Tibial nerve (tissue), 4 donors: ENCODE results near the gene SYNE4. TPM values are rescaled to one million over a fixed set of nuclear protein-coding genes. Genes with fewer than 3 reads are reported as not detected.

Experiments used
- DNase-seq, 2 donors: peaks; one replicate each; pipeline ENCODE4 v3.0.0-alpha.2; 2019; ENCODE audit warnings: low spot score in 2 of 2
- H3K27ac ChIP-seq, 4 donors: fragments of 200-600 bp; sonication (generic) in 3 of 4; one replicate each; pipeline ENCODE4 v1.5.1; 2017 to 2019; ENCODE audit warnings: mild to moderate bottlenecking in 1 of 4
- H3K27me3 ChIP-seq, 2 donors: fragments of 200-600 bp; sonication (generic) in 1 of 2; one replicate each; pipeline versions ENCODE4 v1.5.1 to v1.6.0; 2017 to 2019
- H3K36me3 ChIP-seq, 3 donors: fragments of 200-600 bp; sonication (generic); one replicate each; pipeline ENCODE4 v1.5.1; 2018 to 2019
- H3K4me1 ChIP-seq, 4 donors: fragments of 200-600 bp; sonication (generic) in 3 of 4; one replicate each; pipeline ENCODE4 v1.5.1; 2017 to 2019
- H3K4me3 ChIP-seq, 4 donors: fragments of 200-600 bp; sonication (generic) in 3 of 4; one replicate each; pipeline ENCODE4 v1.5.1; 2017 to 2019; ENCODE audit warnings: mild to moderate bottlenecking in 1 of 4, moderate library complexity in 1 of 4
- H3K9me3 ChIP-seq, 4 donors: fragments of 200-600 bp; sonication (generic) in 3 of 4; one replicate each; pipeline ENCODE4 v1.5.1; 2017 to 2019
- EP300 ChIP-seq, 2 donors: sonication (generic); formaldehyde crosslinking; IDR thresholded peaks; one replicate each; pipeline ENCODE4 v1.6.1; 2017; ENCODE audit warnings: antibody characterized with exemption in 2 of 2, mild to moderate bottlenecking in 1 of 2
- POLR2A ChIP-seq, 2 donors: fragments of 450-650 bp; IDR thresholded peaks; one replicate each; pipeline ENCODE4 v1.6.1; 2017; ENCODE audit warnings: antibody characterized with exemption in 2 of 2, mild to moderate bottlenecking in 2 of 2, moderate library complexity in 2 of 2
- WGBS, 2 donors: methylation state at CpG; one replicate each; pipeline ENCODE4 v1.1.5; 2018; 5-methylcytosine and 5-hydroxymethylcytosine counted together
- total RNA-seq, 4 donors: library from RNA; depleted of rRNA; stranded (reverse); fragments of >200 nt; gene quantifications; one replicate each; pipeline ENCODE4 v1.1.0, GENCODE V29; 2016
- TF ChIP-seq, protein P1 (sequence below), 5 experiments: fragments of 200-600 bp in 3 of 5; fragments of 450-650 bp in 2 of 5; sonication (generic) in 3 of 5; IDR thresholded peaks; one replicate each; pipeline ENCODE4 v1.5.1; 2016 to 2019; ENCODE audit warnings: antibody characterized with exemption in 5 of 5, mild to moderate bottlenecking in 3 of 5, moderate library complexity in 2 of 5

Gene SYNE4
- total RNA-seq, 4 donors from 2014 or later, result 0.21 to 2.1 (median 0.98) TPM; not detected in 1

DNA sequence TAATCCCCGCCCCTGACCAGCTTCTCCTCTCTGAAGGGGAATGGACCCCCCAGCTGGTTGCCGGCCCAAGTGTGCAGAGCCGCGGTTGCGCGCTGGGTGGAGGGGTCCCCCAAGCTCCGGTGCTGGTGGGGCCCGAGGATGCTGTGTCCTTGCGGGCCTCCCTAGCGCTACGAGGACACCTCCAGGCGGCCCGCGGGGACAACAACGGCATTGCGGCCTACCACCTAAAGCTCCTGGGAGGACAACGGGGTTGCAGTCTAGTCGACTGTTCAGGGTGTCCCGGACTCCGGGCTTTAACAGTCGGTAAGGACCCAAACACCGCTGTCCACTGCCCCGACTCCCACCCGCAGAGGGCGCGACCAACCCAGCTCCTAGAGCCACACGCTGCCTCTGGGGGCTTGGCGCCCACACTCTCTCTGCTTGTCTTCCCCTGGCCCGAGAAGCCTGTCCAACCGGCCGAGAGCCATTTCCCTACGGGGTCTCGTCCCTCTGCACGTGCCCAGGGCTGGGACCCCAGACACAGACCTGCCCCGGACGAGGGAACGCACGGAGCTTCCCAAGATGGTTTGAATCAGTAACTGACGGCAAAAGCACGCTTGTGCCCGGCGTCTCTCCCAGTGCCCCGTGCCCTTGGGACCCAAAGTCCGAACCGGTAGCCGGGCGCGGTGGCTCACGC is 14.6 kb downstream of the SYNE4 start:
- no peaks in the 10 kb centered on the region for H3K27me3 ChIP-seq
- H3K9me3 ChIP-seq, result no peaks in the 10 kb centered on the region
- H3K4me1 ChIP-seq, result peaks cover 0 to 39% (median 23%) of the 10 kb centered on the region in 4 donors
- peaks cover 0 to 21% (median 0%) of the 10 kb centered on the region in 3 donors for H3K36me3 ChIP-seq
- DNase-seq, result no peak
- peak overlapping the region in 3 of 4 donors; percentile 82 to 91 (median 89) for H3K27ac ChIP-seq
- TF ChIP-seq, protein P1, sequence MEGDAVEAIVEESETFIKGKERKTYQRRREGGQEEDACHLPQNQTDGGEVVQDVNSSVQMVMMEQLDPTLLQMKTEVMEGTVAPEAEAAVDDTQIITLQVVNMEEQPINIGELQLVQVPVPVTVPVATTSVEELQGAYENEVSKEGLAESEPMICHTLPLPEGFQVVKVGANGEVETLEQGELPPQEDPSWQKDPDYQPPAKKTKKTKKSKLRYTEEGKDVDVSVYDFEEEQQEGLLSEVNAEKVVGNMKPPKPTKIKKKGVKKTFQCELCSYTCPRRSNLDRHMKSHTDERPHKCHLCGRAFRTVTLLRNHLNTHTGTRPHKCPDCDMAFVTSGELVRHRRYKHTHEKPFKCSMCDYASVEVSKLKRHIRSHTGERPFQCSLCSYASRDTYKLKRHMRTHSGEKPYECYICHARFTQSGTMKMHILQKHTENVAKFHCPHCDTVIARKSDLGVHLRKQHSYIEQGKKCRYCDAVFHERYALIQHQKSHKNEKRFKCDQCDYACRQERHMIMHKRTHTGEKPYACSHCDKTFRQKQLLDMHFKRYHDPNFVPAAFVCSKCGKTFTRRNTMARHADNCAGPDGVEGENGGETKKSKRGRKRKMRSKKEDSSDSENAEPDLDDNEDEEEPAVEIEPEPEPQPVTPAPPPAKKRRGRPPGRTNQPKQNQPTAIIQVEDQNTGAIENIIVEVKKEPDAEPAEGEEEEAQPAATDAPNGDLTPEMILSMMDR (IDR thresholded peaks at IDR 0.05), result peak in 1 of 5 experiments; percentile 20
- no peak for TF ChIP-seq EP300 (IDR thresholded peaks at IDR 0.05)
- peak overlapping the region; percentile 69 to 98 (median 88) for H3K4me3 ChIP-seq
- WGBS, 2 donors, result 26 to 30% methylated on average over 33 to 41 of the region's 49 CpGs

DNA sequence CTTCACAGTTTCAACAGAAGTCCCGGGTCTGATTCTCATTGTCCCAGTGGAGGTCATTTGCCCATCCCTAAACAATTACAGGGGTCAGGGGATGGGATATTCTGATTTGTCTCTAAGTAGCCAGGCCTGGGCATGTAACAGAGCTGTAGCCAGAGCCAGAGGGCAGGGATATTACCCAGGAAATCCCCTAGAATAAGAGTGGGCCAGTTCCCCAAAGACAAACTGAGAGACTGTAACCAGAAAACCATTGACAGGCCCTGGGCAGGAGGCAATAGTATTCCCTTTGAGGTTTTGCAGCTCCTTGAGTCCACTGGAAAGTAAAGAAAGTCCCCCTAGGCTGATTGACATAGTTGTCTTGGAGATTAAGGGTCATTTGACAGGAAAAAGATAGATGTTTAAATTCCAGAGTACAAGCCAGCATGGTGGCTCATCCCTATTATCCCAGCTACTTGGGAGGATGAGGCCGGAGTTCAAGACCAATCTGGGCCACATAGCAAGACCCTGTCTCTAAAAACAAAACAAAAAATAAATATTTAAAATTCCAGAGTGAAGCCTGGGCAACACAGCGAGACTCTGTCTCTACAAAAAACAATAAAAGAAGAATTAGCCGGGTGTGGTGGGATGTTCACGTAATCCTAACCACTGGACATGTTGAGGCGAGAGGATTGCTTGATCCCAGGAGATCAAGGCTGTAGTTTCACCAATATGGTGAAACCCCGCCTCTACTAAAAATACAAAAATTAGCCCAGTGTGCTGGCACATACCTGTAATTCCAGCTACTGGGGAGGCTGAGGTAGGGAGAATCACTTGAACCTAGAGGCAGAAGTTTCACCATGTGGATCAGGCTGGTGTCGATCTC is 15.5 kb downstream of the SYNE4 start:
- Histone ChIP-seq H3K27me3 (peaks cover 0 to 4% of the 10 kb centered on the region in 2 donors), H3K4me1 (peaks cover 0 to 33% (median 23%) of the 10 kb centered on the region in 4 donors), H3K9me3 (no peaks in the 10 kb centered on the region), H3K36me3 (peaks cover 0 to 12% (median 0%) of the 10 kb centered on the region in 3 donors), H3K4me3 (no peak overlapping the region), H3K27ac (no peak overlapping the region)
- no peak for DNase-seq
- TF ChIP-seq POLR2A (IDR thresholded peaks at IDR 0.05) (no peak), EP300 (IDR thresholded peaks at IDR 0.05) (no peak)
- TF ChIP-seq, protein P1 (IDR thresholded peaks at IDR 0.05), result no peak
- WGBS, 2 donors, result 78 to 84% methylated on average over 7 to 8 of the region's 8 CpGs

GRCh38 chr19:35991731-35992450 is 16.7 kb downstream of the SYNE4 start:
- Histone ChIP-seq H3K4me1 (peaks cover 0 to 31% (median 22%) of the 10 kb centered on the region in 4 donors), H3K36me3 (no peaks in the 10 kb centered on the region), H3K27me3 (peaks cover 0 to 16% of the 10 kb centered on the region in 2 donors), H3K27ac (no peak overlapping the region), H3K9me3 (no peaks in the 10 kb centered on the region), H3K4me3 (no peak overlapping the region)
- DNase-seq, result no peak
- 73 to 85% methylated on average over 7 of the region's 7 CpGs for WGBS, 2 donors
- no peak for TF ChIP-seq EP300 (IDR thresholded peaks at IDR 0.05)
- TF ChIP-seq, protein P1 (IDR thresholded peaks at IDR 0.05), result no peak
- no peak for TF ChIP-seq POLR2A (IDR thresholded peaks at IDR 0.05)

DNA sequence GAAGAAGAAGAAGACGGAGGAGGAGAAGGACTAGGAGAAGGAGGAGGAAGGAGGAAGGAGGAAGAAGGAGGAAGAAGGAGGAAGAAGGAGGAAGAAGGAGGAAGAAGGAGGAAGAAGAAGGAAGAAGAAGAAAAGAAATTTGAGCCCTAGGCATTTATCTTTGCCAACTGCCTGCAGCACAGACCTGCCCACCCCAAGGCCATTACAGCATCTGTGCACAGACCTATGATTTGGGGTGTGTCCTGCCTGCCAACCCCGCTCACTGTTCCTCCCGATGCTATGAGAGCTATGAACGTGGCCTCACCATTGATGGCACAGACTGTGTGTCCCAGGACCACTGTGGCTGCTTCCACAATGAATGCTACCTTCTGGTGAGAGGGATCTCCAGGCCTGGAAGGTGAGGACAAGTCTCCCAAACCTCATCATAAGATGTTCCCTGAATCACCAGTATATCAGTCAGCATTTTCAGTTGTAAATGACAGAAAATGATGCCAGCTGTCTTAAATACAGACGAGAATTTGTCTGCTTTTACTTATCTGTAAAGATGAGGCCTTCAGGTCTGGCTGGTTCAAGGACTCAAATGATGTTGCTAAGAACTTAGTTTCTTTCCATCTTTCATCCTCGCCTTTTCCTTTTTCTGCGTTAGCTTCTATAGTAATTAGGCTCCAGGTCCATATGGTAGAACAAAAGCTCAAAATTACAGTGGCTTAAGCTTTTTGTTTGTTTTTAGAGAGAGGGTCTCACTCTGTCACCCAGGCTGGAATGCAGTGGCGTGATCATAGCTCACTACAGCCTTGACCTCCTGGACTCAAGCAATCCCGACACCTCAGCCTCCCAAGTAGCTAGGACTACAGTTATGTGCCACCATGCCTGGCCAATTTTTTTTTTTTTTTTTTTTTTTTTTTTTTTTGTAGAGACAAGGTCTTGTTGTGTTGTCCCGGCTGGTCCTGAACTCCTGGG is 17.6 kb downstream of the SYNE4 start:
- TF ChIP-seq POLR2A (IDR thresholded peaks at IDR 0.05) (no peak), EP300 (IDR thresholded peaks at IDR 0.05) (no peak)
- TF ChIP-seq, protein P1 (IDR thresholded peaks at IDR 0.05), result no peak
- Histone ChIP-seq H3K4me3 (no peak overlapping the region), H3K4me1 (peaks cover 0 to 28% (median 16%) of the 10 kb centered on the region in 4 donors), H3K9me3 (no peaks in the 10 kb centered on the region), H3K27ac (no peak overlapping the region), H3K36me3 (no peaks in the 10 kb centered on the region), H3K27me3 (peaks cover 0 to 25% of the 10 kb centered on the region in 2 donors)
- DNase-seq, result no peak
- 79 to 80% methylated on average over 10 of the region's 10 CpGs for WGBS, 2 donors
